B cell (primary cell): ENCODE measurements around the gene NEO1. TPM values are rescaled to one million over a fixed set of nuclear protein-coding genes. Genes with fewer than 3 reads are reported as not detected.

Source experiments
- ATAC-seq: fragments of 200-7000 bp; cut with Tn5 transposase; one replicate; pipeline ENCODE4 v1.10.0; 2021; ENCODE audit warnings: low read depth, mild to moderate bottlenecking, moderate number of reproducible peaks, moderate library complexity
- CTCF ChIA-PET: fragments of 350-600 bp; sonication (Branson Sonifier 250); formaldehyde crosslinking; loops from one replicate; lab custom pipeline; 2021; ENCODE audit warnings: antibody characterized with exemption, inconsistent platforms; lab: Charles Lee
- POLR2A ChIA-PET: fragments of 350-600 bp; sonication (Branson Sonifier 250); formaldehyde crosslinking; loops from one replicate; lab custom pipeline; 2021; ENCODE audit warnings: antibody characterized with exemption; lab: Charles Lee
- DNase-seq: peaks from one replicate; pipeline ENCODE4 v3.0.0; 2013
- H2AFZ ChIP-seq: 2 replicates; pipeline ENCODE4 v1.6.1; 2012; ENCODE audit warnings: mild to moderate bottlenecking, low read depth, low read length; ENCODE audit not compliant: insufficient read depth, poor library complexity, severe bottlenecking
- H3K27ac ChIP-seq, 2 donors: 1 replicate in 1 of 2; 2 replicates in 1 of 2; pipeline ENCODE4 v1.5.1; 2012 to 2013; ENCODE audit warnings: low read length in 2 of 2, mild to moderate bottlenecking in 2 of 2, moderate library complexity in 1 of 2
- H3K27me3 ChIP-seq, 4 experiments: fragments of 200-600 bp in 1 of 4; sonication (generic) in 1 of 4; replicated peaks in 1 of 4; 1 replicate in 2 of 4; 2 replicates in 2 of 4; pipeline versions ENCODE4 v1.6.1 to v1.7.0; 2013 to 2016; ENCODE audit warnings: low read length in 3 of 4, mild to moderate bottlenecking in 2 of 4, mixed read lengths in 1 of 4, moderate library complexity in 1 of 4; ENCODE audit not compliant: insufficient read depth in 4 of 4, control insufficient read depth in 3 of 4; ENCODE audit errors: control extremely low read depth in 1 of 4
- H3K36me3 ChIP-seq, 2 experiments: replicated peaks in 1 of 2; 1 replicate in 1 of 2; 2 replicates in 1 of 2; pipeline versions ENCODE4 v1.6.1 to v1.7.1; 2013; ENCODE audit warnings: low read length in 1 of 2; ENCODE audit not compliant: insufficient read depth in 2 of 2, control insufficient read depth in 1 of 2; ENCODE audit errors: control extremely low read depth in 1 of 2, extremely low read depth in 1 of 2
- H3K4me1 ChIP-seq, 2 donors: fragments of 200-600 bp in 1 of 2; sonication (generic) in 1 of 2; 1 replicate in 1 of 2; 2 replicates in 1 of 2; pipeline versions ENCODE4 v1.5.1 to v1.6.1; 2013 to 2017; ENCODE audit warnings: low read length in 2 of 2; ENCODE audit not compliant: control insufficient read depth in 2 of 2, insufficient read depth in 2 of 2
- H3K4me2 ChIP-seq: replicated peaks from 2 replicates; pipeline ENCODE3; 2012; ENCODE audit warnings: mild to moderate bottlenecking, low read depth, low read length; ENCODE audit not compliant: poor library complexity, severe bottlenecking
- H3K4me3 ChIP-seq, 5 experiments: fragments of 200-600 bp in 1 of 5; sonication (generic) in 1 of 5; 1 replicate in 3 of 5; 2 replicates in 2 of 5; pipeline versions ENCODE4 v1.5.1 to v1.7.0; 2011 to 2016; ENCODE audit warnings: low read length in 4 of 5, mild to moderate bottlenecking in 4 of 5, low read depth in 2 of 5, control low read depth in 1 of 5, moderate library complexity in 1 of 5; ENCODE audit not compliant: insufficient read depth in 1 of 5; ENCODE audit errors: control extremely low read depth in 1 of 5, extremely low read depth in 1 of 5
- H3K79me2 ChIP-seq: fragments of 200-600 bp; sonication (generic); one replicate; pipeline ENCODE4 v1.6.0; 2016; ENCODE audit warnings: low read length; ENCODE audit not compliant: control insufficient read depth, insufficient read depth
- H3K9ac ChIP-seq: fragments of 200-600 bp; sonication (generic); 2 replicates; pipeline ENCODE4 v1.6.1; 2017; ENCODE audit warnings: mild to moderate bottlenecking, low read length, moderate library complexity
- H3K9me3 ChIP-seq, 3 donors: one replicate each; pipeline versions ENCODE4 v1.6.1 to v1.7.1; 2013; ENCODE audit warnings: low read length in 2 of 3; ENCODE audit not compliant: control insufficient read depth in 2 of 3, insufficient read depth in 1 of 3; ENCODE audit errors: control extremely low read depth in 1 of 3
- H4K20me1 ChIP-seq: 2 replicates; pipeline ENCODE4 v1.6.0; 2012; ENCODE audit warnings: mild to moderate bottlenecking, low read length; ENCODE audit not compliant: insufficient read depth, control insufficient read depth, poor library complexity, severe bottlenecking
- H3K27ac Mint-ChIP-seq: one replicate; pipeline ENCODE4 v1.8.0; 2021; ENCODE audit warnings: mixed read lengths
- H3K27me3 Mint-ChIP-seq: one replicate; pipeline ENCODE4 v1.8.0; 2021; ENCODE audit warnings: mixed read lengths
- H3K4me1 Mint-ChIP-seq: one replicate; pipeline ENCODE4 v1.8.0; 2021; ENCODE audit warnings: mixed read lengths
- H3K4me3 Mint-ChIP-seq: one replicate; pipeline ENCODE4 v1.8.0; 2021; ENCODE audit warnings: mixed read lengths
- H3K9me3 Mint-ChIP-seq: one replicate; pipeline ENCODE4 v1.8.0; 2022; ENCODE audit warnings: mixed read lengths; ENCODE audit not compliant: insufficient read depth
- EZH2 ChIP-seq: IDR thresholded peaks from 2 replicates; pipeline ENCODE4 v1.6.1; 2012; ENCODE audit warnings: borderline replicate concordance, low read depth, mild to moderate bottlenecking, moderate library complexity, low read length; ENCODE audit not compliant: insufficient read depth, poor library complexity, severe bottlenecking
- WGBS: methylation state at CpG from one replicate; pipeline ENCODE4 v1.1.5; 2013; ENCODE audit warnings: missing lambda C conversion rate; ENCODE audit not compliant: insufficient coverage; 5-methylcytosine and 5-hydroxymethylcytosine counted together
- intact Hi-C: fragments of 100-400 bp; cut with micrococcal nuclease; formaldehyde crosslinking; loops from one replicate; pipeline ENCODE4 v1.10.0; 2022
- polyA plus RNA-seq: library from polyadenylated mRNA; depleted of rRNA; stranded (reverse); fragments of >200 nt; gene quantifications from 2 replicates; pipeline ENCODE4 v1.2.3, GENCODE V29; 2012
- total RNA-seq, 2 donors: library from RNA; stranded (reverse); fragments of 120-200 nt in 1 of 2; gene quantifications; 1 replicate in 1 of 2; 2 replicates in 1 of 2; pipeline versions ENCODE4 v1.2.3 to v1.2.4, GENCODE V29; 2013 to 2022
- TF ChIP-seq, protein P1 (sequence below): fragments of 200-600 bp; IDR thresholded peaks from one replicate; pipeline ENCODE4 v1.8.0; 2022; ENCODE audit warnings: antibody characterized with exemption, mild to moderate bottlenecking

Gene NEO1
- total and polyA plus RNA-seq, 2 donors (not counting 1 experiment from before 2014, with no cell fraction given), result 1.3 to 3.9 TPM

GRCh38 chr15:73175382-73175781 is 123.1 kb downstream of the NEO1 start:
- H3K4me3 Mint-ChIP-seq, result no peak overlapping the region
- no peak for ATAC-seq
- WGBS, result no CpG with 5 or more reads among the region's 3 CpGs

GRCh38 chr15:73176598-73176997 is 124.3 kb downstream of the NEO1 start:
- intact Hi-C loops, result no loop called here
- TF ChIP-seq, protein P1, sequence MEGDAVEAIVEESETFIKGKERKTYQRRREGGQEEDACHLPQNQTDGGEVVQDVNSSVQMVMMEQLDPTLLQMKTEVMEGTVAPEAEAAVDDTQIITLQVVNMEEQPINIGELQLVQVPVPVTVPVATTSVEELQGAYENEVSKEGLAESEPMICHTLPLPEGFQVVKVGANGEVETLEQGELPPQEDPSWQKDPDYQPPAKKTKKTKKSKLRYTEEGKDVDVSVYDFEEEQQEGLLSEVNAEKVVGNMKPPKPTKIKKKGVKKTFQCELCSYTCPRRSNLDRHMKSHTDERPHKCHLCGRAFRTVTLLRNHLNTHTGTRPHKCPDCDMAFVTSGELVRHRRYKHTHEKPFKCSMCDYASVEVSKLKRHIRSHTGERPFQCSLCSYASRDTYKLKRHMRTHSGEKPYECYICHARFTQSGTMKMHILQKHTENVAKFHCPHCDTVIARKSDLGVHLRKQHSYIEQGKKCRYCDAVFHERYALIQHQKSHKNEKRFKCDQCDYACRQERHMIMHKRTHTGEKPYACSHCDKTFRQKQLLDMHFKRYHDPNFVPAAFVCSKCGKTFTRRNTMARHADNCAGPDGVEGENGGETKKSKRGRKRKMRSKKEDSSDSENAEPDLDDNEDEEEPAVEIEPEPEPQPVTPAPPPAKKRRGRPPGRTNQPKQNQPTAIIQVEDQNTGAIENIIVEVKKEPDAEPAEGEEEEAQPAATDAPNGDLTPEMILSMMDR, result no peak
- no peak for TF ChIP-seq EZH2
- Histone ChIP-seq H3K4me3 (no peak overlapping the region), H3K27ac (no peak overlapping the region), H3K36me3 (no peaks in the 10 kb centered on the region), H3K9me3 (peaks cover 0 to 4% (median 0%) of the 10 kb centered on the region in 3 donors), H3K4me2 (no peak overlapping the region), H3K9ac (no peak overlapping the region), H3K79me2 (no peaks in the 10 kb centered on the region), H2AFZ (no peak overlapping the region), H3K4me1 (no peaks in the 10 kb centered on the region), H4K20me1 (no peaks in the 10 kb centered on the region), H3K27me3 (no peaks in the 10 kb centered on the region)
- H3K27ac Mint-ChIP-seq, result no peak overlapping the region
- peaks cover 3% of the 10 kb centered on the region for H3K9me3 Mint-ChIP-seq
- ChIA-PET POLR2A (no interaction called here), CTCF (interaction anchor here (1.3 kb wide), 1 partner anchor 89 kb away, joined by 4 read pairs; no protein-coding TSS in a partner anchor)
- H3K4me1 Mint-ChIP-seq, result no peaks in the 10 kb centered on the region
- no peak overlapping the region for H3K4me3 Mint-ChIP-seq
- WGBS, result no CpG with 5 or more reads among the region's 2 CpGs
- H3K27me3 Mint-ChIP-seq, result peaks cover 11% of the 10 kb centered on the region
- ATAC-seq, result no peak
- DNase-seq, result no peak

More at GRCh38 chr15:73175382-73175781, 123.1 kb downstream of the NEO1 start:
- Histone ChIP-seq H3K9ac (no peak overlapping the region), H3K4me3 (no peak overlapping the region), H4K20me1 (no peaks in the 10 kb centered on the region), H3K4me1 (no peaks in the 10 kb centered on the region), H3K79me2 (no peaks in the 10 kb centered on the region), H2AFZ (no peak overlapping the region), H3K27ac (no peak overlapping the region), H3K27me3 (no peaks in the 10 kb centered on the region), H3K4me2 (no peak overlapping the region), H3K36me3 (no peaks in the 10 kb centered on the region), H3K9me3 (no peaks in the 10 kb centered on the region)
- DNase-seq, result no peak
- TF ChIP-seq, protein P1, result no peak
- TF ChIP-seq EZH2, result no peak
- ChIA-PET POLR2A (no interaction called here), CTCF (no interaction called here)
- Mint-ChIP-seq H3K4me1 (no peaks in the 10 kb centered on the region), H3K27me3 (peaks cover 7% of the 10 kb centered on the region), H3K27ac (no peak overlapping the region), H3K9me3 (no peaks in the 10 kb centered on the region)
- intact Hi-C loops, result no loop called here
